NCI-H2196 treated with DMSO at 0.1 percent for 48 hours (cell line): ENCODE data around the gene UBAC2.

Experiments
- DNase-seq: peaks from one replicate; lab custom pipeline; 2025; ENCODE audit not compliant: unreplicated experiment; lab: John Stamatoyannopoulos, UW

UBAC2 gene

GRCh38 chr13:99353836-99354235 is 153.2 kb downstream of the UBAC2 start:
- DNase-seq: no peak

- no peak for DNase-seq
Observed at GRCh38 chr13:99354371-99354951, 153.8 kb downstream of the UBAC2 start.

GRCh38 chr13:99355267-99356011 is 154.8 kb downstream of the UBAC2 start:
- DNase-seq: no peak

- no peak for DNase-seq
Observed at GRCh38 chr13:99356012-99356261, 155.3 kb downstream of the UBAC2 start.

GRCh38 chr13:99356262-99357091 is 155.8 kb downstream of the UBAC2 start:
- no peak for DNase-seq

GRCh38 chr13:99357131-99357596 is 156.5 kb downstream of the UBAC2 start:
- DNase-seq: no peak

GRCh38 chr13:99357941-99358340 is 157.3 kb downstream of the UBAC2 start:
- DNase-seq: no peak

GRCh38 chr13:99359528-99359927 is 158.9 kb downstream of the UBAC2 start:
- DNase-seq: no peak

GRCh38 chr13:99360696-99361095 is 160.0 kb downstream of the UBAC2 start:
- no peak for DNase-seq

GRCh38 chr13:99361197-99361596 is 160.5 kb downstream of the UBAC2 start:
- DNase-seq: no peak

- DNase-seq: no peak
Observed at GRCh38 chr13:99362362-99362761, 161.7 kb downstream of the UBAC2 start.

- DNase-seq: no peak
Observed at GRCh38 chr13:99363391-99363790, 162.7 kb downstream of the UBAC2 start.

- DNase-seq: no peak
Observed at GRCh38 chr13:99363949-99364348, 163.3 kb downstream of the UBAC2 start.

- no peak for DNase-seq
Observed at GRCh38 chr13:99366075-99366987, 165.7 kb downstream of the UBAC2 start.

GRCh38 chr13:99367106-99367616 is 166.5 kb downstream of the UBAC2 start:
- DNase-seq: no peak

GRCh38 chr13:99367663-99368448 is 167.2 kb downstream of the UBAC2 start:
- DNase-seq: no peak

GRCh38 chr13:99370481-99371275 is 170.0 kb downstream of the UBAC2 start:
- DNase-seq: no peak

- no peak for DNase-seq
Observed at GRCh38 chr13:99371956-99372355, 171.3 kb downstream of the UBAC2 start.

GRCh38 chr13:99373436-99373835 is 172.8 kb downstream of the UBAC2 start:
- DNase-seq: no peak
